Measurements from ENCODE around the gene EVI2A.
A peak's percentile ranks its signal among the peaks of the same experiment; 100 is the strongest.
"Not testable (repeated sequence)": the region's sequence is repeated elsewhere in the genome, so short reads cannot be mapped to it uniquely, and the experiment has no call there.

Gene EVI2A

DNA sequence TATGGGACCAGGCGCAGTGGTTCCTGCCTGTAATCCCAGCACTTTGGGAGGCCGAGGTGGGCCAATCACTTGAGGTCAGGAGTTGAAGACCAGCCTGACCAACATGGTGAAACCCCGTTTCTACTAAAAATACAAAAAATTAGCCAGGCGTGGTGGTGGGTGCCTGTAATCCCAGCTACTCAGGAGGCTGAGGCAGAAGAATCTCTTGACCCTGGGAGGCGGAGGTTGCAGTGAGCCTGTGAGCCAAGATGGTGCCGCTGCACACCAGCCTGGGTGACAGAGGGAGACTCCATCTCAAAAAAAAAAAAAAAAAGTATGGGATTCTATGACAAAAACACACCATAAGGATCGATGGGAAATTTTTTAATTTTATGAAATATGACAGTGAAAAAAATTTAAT, 9.2 kb downstream of the EVI2A start:
- not testable (repeated sequence) for DNase-seq

DNA sequence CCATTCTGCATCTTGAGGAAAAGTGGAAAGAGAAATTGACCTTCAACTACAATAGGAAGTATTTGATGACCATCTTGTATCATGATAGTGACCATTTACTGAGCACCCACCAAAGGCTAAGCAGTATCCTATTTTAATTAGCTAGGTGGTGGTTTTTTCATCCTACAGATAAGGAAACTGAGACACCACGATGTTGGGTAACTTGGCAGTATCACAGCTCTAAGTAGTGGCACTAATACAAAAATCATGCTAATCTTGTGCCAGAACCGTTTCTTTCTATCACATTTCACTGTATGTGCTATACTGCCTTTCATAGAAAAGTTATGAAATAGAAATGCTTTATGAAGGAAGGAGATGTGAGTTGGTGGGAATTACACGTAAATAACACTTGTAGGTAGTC, 9.9 kb downstream of the EVI2A start:
- DNase-seq: no peak

DNA sequence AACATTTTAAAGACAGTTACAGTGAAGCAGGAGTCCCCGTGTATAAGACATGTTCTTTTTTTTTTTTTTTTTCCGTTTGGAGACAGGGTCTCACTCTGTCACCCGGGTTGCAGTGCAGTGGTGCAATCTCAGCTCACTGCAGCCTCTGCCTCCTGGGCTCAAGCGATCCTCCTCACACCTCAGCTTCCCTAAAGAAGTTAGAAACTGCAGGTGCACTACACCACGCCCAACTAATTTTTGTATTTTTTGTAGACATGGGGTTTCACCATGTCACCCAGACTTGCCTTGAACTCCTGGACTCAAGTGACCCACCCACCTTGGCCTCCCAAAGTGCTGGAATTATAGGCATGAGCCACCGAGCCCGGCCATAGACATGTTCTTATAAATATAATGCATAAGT, 10.5 kb downstream of the EVI2A start:
- no peak for DNase-seq

DNA sequence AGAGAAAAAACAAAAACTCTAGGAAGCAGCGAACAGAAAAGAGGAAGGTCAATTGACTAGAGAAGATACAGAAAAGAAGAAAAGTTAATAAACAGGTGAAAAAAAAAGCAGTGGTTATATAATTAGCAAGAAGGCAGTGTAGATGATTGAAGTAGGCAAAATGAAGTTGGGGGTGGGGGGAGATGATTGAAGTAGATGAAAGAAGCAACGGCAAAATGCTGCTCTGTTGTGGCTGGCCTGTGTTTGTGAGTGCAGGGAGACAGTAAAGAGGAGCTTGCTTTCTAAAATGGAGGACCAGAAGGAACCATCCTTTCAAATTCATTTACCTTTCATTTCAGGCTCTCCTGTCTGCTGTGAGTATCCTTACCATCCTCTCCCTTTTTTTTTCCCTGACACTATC, 11.2 kb downstream of the EVI2A start:
- no peak for DNase-seq

DNA sequence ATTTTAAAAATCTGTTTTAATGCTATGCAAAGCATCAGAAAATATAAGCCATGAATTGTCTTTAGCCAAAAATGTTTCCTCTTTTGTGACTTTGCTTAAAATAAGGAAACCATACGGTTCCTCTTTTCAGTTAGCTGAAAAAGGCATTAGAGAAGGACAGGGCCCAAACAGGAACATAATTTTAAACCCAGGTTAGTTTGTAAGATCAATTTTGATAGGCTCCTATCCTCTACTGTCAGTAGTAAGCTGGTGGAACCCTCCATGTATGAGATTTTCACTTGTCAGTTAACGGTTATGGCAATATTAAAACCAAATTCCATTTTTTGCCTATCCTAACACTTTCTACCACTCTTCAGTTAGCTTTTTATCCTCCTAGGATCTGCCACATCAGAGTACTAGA, 11.9 kb downstream of the EVI2A start:
- no peak for DNase-seq

DNA sequence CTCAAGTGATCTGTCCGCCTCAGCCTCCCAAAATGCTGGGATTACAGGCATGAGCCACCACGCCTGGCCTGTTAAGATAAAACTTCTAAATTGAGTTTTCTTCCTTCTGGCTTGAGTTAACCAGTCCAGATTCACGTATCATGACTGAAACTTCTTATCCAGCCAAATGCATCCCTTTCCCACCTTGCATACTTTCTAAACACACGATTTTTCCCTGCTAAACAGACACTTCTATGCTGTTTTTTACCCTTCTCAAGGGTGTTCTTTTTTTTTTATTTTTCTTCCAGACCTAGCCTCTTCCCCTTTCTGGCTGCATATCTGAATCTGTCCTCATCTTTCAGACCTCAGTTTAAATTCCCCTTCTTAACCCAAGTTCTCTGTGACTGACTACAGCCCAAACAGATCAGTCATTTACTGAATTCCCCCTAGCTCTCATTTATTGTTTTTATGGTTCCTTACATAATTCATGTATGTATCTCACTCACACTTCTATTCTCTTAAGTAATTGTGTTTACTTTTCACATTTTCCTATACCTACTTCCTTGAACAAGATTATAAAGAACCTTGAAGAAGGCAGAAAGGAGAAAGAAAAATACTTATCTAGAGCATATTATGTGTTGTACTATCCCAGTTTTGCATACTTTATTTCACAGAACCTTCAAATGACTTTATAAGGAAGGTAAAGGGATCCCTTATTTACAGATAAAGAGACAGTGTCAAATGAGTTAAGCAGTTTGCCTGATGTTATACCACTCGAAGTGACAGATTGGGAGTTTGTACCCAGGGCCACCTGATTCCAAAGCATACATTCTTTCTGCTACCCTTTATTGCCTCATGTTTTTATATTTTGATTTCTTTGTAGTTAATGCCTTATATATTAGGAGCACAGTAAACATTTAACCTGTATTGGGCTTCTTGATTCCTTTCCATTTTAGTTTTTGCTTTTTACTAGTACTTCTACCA, 12.8 kb downstream of the EVI2A start:
- DNase-seq: no peak

DNA sequence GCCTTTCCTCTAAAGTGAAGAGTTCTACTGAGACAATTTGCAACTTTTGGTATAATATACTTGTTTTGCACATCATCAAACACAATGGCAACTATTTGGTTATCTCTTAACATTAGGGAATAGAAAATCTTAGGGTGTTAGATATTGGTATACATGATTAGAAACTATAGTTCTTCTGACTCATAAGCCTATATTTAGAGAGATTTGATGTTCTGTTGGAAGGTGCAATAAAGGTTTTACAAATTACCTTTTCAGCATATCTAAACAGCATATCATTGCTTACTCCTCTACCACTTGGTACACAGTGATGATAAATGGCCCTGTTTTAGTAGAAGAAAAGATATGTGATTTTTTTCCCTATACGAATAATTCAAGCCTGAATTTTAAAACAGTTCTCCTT, 13.8 kb downstream of the EVI2A start:
- DNase-seq: no peak

DNA sequence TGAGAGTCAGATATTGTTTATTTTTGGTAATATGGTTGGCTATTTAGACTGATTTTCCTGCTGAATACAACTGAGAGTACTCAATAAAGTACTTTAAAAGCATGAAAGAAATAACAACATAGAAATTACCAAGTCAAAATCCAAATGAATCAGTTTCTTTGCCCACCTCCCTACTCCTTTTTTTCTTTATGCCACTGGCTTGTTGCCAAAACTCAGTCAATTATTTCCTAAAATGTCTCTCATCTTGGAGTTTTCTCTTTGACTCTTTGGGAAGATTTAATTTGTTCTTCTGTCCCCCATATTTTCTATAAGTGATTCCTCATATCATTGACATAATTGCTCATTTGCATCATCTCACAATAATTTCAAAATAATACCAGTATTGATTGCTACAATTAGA, 21.8 kb downstream of the EVI2A start:
- DNase-seq: no peak

DNA sequence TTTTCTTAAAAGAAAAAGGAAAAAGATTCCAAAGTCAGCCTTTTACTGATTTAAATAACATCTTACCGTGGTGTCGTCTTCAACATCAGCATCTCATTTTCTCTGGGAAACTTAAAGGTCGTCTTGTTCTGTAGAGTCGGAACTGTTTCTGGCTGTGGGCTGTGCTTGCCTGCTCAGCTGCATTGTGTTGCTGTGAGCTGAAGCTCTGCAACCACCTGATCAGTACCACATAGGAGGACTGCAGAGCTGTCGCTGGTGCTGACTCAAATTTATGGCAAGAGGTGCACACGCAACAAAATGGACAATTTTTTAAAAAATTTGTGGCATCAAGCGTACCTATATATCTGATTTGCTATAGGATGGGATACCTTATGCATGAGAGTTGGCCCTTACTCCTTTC, 24.3 kb downstream of the EVI2A start, which contains the start of gene OMG:
TSS of gene OMG (minus strand) at position 150 of the 400 bp plus-strand sequence. CDS start 908 bp downstream, outside the sequence.
- DNase-seq: no peak

DNA sequence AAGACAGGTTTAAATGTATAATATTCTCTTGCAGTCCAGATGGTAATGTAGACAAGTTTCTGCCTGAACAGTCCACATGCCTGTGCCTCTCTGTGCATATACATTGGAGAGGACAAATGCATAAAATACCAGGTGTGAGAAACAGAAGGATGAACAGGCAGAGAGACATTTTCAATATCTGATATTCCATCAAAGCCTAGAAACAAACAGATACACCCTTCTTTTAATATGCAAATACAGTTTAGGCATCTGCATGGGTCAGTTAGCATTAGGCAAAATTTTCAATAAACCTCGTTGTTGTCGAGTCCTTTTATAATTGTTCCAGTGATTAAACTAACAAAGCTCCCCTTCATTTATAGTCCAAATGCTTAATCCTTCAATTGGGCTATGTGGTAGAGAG, 25.3 kb downstream of the EVI2A start:
- DNase-seq: no peak

DNA sequence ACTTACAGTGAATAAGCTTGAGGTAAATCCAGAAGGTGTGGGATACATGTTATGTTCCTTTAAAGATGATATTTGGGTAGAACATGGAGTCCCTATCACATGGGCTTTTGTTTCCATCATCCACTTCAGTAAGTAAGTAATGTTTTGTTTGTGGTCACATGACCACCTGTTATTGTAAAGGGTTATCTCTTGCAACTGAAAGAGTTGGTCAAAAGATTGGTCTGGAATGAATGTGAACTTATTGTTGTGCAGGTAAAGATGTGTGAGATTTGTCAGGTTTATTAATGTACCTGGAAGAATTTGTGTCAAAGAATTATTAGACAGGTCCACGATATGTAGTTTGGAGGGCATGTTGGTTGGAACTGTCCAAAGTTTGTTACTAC, 25.9 kb downstream of the EVI2A start:
- no peak for DNase-seq

DNA sequence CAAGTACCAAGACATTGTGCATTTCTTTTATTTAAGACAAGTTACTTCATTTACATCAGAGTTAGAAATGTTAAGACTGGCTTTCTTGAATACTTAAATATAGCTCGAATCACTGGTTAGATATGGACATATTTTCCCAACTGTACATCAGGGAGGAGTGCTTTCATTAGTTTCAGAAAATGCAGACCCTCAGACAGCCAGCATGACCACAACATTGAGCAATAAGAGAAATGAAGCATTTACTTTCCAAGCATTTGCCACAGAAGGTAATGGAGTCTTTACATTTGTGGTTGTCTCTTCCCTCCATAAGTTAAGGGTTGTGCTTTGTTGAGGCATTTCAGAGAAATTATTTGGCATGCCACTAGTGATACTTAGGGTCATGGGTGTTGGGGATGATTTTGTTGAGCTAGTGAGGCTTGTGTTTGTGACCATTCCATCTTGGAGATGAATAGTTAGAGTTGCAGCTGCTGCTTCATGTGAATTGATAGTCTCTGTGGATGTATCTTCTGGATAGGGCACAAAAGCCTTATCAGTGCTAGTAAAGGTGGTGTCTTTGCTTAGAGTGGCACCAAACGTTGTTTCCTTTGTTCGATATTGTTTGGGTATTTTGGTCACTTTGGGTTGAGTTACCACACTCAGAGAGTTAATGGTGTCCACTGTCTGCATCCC, 26.5 kb downstream of the EVI2A start:
- peak; percentile 72 for DNase-seq

DNA sequence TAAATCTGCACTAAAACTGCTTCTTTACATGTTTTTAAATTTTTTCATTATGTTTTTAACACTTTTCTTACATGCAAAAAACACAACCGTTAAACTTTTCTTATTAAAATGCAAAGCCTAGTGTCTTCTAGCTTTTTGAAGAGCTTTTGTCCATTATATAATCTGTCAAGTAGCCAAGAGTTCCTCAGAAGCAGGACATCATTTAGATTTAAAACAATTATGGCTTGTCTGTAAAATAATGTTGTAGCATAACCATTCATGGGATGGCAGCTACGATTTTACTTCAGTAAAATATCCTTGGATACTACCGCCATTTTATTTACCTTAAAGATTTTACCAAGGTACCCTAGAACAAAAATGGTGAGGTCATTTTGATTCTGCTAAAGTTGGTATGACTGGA, 27.2 kb downstream of the EVI2A start:
- DNase-seq: no peak

DNA sequence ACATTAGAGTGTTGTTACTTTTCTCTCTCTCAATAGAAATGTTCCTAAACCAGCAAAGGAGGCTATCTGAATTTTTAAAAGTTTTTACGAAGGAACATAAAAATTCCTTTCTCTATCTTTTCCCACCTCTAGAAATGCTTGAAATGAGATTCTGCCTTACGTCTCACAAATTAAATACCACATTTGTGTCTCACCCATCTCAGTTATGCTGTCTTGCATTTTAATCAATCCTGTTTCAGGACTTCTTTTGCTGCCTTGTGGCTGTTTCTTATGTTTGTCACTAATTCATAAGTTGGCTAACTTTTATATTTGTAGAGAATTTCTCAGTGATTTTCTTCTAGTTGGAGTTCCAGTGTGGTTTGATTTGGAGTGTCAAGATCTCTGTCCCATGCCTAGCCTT, 27.8 kb downstream of the EVI2A start:
- peak; percentile 63 for DNase-seq

DNA sequence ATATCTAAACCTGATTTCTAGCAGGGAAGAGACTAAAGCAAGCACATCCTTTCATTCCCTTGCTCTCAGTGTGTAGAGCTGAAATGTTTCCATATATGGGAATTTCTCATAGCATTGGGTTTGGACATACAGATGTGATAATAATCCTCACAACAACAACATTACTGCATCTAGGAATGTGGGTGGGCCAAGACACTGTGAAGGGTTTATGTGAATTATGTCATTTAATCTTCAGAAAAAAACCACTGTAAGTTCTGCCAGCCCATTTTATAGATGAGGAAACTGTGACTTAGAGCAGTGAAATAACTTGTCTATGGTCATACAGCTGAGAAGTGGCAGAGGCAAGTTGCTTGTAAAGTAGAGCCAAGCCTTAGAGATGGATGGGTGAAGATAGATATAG, 29.6 kb downstream of the EVI2A start:
- peak; percentile 86 for DNase-seq

DNA sequence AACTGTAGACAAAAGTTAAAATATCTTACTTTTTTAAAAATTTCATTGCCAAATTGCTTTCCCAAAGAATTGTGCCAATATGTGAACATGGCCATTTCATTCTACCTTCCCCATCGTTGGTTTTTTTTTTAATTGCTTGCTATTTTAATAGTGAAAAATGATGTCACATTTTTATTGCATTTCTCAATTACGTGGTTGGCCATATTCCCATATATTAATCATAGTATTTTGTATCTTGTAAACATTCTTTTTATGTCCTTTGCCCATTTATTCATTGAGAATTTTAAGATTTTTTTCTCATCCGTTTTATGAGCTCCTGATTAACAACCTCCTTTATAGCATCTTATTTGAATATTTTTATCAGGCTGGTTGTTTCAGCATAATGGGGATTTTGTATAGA, 31.6 kb downstream of the EVI2A start:
- DNase-seq: peak; percentile 26

DNA sequence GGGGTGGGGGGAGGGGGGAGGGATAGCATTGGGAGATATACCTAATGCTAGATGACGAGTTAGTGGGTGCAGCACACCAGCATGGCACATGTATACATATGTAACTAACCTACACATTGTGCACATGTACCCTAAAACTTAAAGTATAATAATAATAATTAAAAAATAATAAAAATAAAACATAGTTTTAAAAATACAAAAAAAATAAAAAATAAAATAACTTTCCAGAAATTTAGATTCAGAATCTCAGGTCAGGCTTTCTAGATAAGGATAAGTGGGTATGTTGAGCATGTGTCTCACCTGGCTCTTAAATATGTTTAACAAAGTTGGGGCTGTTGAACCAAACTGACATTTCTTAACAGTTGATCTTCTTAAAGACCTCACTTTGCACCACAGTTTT, 33.5 kb downstream of the EVI2A start:
- not testable (repeated sequence) for DNase-seq

DNA sequence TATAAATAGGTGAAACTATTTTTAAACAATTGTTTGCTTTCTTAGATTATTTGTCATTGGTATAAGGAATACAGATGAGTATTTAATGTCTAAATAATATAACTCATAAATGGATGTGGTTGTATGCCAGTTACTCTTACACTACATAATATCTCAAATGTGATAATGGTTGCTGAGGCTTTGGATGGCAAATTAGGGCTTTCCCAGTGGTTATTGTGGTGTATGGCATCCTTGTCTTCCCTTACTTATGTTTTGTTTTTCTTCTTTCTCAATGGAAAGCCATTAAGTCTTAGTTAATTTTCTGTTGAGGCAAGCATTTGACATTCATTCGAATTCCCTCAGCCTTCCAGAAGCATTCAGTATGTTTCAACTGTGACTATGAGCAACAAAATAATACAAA, 34.8 kb downstream of the EVI2A start:
- DNase-seq: no peak

DNA sequence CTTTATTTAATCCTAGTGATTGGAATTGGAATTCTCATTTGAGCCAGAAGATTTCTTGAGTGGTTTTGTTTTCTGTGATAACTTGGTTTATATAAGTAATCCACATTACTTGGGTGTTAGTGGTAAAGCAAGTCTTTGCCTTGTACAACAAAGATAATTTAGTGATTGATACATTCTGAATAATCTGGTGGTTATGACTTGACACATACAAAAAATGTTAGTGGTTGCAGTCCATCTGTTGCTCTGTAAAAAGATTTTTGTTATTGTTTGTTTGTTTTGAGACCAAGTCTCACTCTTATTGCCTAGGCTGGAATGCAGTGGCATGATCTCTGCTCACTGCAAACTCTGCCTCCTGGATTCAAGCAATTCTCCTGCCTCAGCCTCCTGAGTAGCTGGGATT, 37.6 kb downstream of the EVI2A start:
- no peak for DNase-seq

DNA sequence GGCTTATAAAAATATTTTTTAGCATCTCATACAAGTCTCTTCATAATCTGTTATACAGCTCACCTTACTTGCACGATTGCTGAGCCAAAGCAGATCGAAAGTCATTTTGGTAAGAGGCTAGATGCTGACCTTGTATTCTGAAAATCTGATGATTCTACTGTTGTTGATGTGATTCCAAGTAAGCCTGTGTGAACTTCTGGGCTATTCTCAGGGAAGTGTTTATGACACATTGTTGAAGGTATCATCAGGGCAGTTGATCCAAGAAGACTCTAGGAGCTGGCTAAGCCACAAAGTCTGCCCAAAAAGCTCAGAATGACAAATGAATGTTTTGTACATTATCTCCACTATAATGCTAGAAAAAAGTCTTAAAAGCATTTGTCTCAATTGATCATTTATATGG, 40.4 kb downstream of the EVI2A start:
- DNase-seq: no peak

DNA sequence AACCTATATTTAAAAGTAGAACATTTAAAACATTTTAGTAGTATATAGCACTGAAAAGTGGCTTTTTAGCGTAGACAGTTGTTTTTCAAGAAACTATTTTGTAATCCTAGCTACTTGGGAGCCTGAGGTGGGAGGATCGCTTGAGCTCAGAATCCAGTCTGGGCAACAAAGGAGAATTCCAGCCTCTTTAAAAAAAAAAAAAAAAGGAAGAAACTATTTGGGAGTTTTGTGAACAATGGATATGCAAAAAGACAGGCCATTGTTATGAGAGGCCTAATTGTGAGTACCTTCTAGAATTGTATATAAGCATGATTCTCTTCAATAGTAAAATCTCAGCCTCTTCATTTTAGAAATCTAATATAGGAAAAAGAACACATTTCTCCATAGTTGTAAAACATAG, 42.0 kb downstream of the EVI2A start:
- no peak for DNase-seq

DNA sequence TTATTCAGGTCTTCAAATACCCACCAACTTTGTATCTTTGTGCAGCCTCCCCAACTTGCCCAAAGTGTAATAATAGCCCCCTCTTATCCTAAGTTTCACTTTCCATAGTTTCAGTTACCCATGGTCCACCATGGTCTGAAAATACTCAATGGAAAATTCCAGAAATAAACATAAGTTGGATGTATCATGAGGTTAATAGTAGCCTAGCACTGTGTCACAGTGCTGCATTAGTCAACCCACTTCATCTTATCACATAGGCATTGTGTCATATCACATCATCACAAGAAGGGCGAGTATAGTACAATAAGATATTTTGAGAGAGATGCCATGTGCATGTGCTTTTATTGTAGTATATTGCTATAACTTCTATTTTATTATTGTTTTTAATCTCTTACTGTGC, 46.3 kb downstream of the EVI2A start:
- no peak for DNase-seq

DNA sequence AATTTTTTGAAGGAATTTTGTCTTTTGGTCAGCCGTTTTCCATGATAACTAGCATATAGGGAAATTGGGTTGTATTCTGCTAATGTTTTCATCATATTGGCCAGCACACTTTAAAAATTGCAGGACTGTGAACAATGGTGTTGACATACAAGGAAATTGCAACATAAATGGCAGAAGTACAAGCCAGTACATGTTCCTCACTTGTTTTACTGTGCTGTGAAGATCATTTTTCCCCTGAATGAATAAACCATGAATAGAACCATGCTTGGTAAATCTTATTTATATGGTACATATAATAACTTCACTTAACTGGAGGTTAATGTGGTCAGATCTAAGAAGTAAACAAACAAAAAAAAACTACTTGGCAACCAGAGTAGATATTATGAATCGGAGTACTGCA, 47.2 kb downstream of the EVI2A start:
- no peak for DNase-seq

DNA sequence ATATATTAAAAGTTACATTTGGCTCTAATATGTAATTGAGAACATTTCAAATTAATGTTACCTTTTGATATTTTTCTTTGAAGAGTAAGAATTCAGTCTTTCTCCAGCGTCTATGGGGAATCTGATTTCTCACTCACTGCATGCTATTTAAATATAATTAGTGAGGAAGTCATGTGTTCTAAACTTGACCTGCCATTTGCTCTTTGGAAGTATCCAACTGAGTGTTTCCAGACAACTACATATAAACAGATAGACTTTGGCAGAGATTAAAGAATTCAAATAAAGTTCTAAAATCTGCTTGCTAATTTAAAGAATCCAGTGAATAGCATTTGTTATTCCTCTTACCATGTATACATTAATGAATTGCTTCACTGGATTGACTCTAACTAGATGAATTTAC, 47.9 kb downstream of the EVI2A start:
- no peak for DNase-seq
